ENCODE data around the gene RPSA.
"Not testable (repeated sequence)": the region's sequence is repeated elsewhere in the genome, so short reads cannot be mapped to it uniquely, and the experiment has no call there.

Gene RPSA

GRCh38 chr3:39448506-39449233, 42.1 kb downstream of the RPSA start:
- no peak overlapping the region for H2BK120ac ChIP-seq (ENCODE audit: low read depth, low read length)
- H4K8ac ChIP-seq (ENCODE audit: low read depth, low read length): no peak overlapping the region
- no peak overlapping the region for H3K18ac ChIP-seq (ENCODE audit: low read length)
- no peak overlapping the region for H3K27ac ChIP-seq (replicated peaks; ENCODE audit: low read length)
- no CpG with 5 or more reads among the region's 10 CpGs for WGBS, 2 donors (ENCODE audit: extremely low coverage in 2 of 2, insufficient read length in 2 of 2, insufficient replicate concordance in 1 of 2)
- H4K91ac ChIP-seq (ENCODE audit: low read depth, low read length, poor library complexity): no peak overlapping the region
- H2BK5ac ChIP-seq (ENCODE audit: low read length): no peak overlapping the region
- no peak for DNase-seq (ENCODE audit: low spot score)
- H3K9me3 ChIP-seq (replicated peaks in 1 of 2; ENCODE audit: control insufficient read depth in 2 of 2, insufficient read depth in 1 of 2, low read depth in 1 of 2, low read length in 2 of 2): no peaks in the 10 kb centered on the region
- no peaks in the 10 kb centered on the region for H3K36me3 ChIP-seq (replicated peaks in 1 of 2; ENCODE audit: control insufficient read depth in 2 of 2, insufficient read depth in 2 of 2, low read length in 2 of 2)
- no peak overlapping the region for H3K9ac ChIP-seq (ENCODE audit: low read depth, low read length, poor library complexity)
- no peak overlapping the region for H2AK5ac ChIP-seq (ENCODE audit: low read depth, low read length)
- H3K4me2 ChIP-seq (ENCODE audit: insufficient read depth, low read length, poor library complexity, severe bottlenecking): no peak overlapping the region
- H3K4ac ChIP-seq (ENCODE audit: low read length): no peak overlapping the region
- H2AFZ ChIP-seq (ENCODE audit: low read length): no peak overlapping the region
- H3K4me3 ChIP-seq (ENCODE audit: low read length in 2 of 2): no peak overlapping the region
- no peak overlapping the region for H2BK12ac ChIP-seq (ENCODE audit: low read length)
- no peak overlapping the region for H3K23ac ChIP-seq (ENCODE audit: low read depth, low read length, poor library complexity)
- no peak overlapping the region for H2BK15ac ChIP-seq (ENCODE audit: low read length)
- no peak overlapping the region for H3K14ac ChIP-seq (ENCODE audit: low read length)
- H3K4me1 ChIP-seq (ENCODE audit: control insufficient read depth in 2 of 2, insufficient read depth in 1 of 2, low read depth in 1 of 2, low read length in 2 of 2): no peaks in the 10 kb centered on the region
- H3K27me3 ChIP-seq (ENCODE audit: control insufficient read depth in 3 of 3, insufficient read depth in 3 of 3, low read depth in 1 of 3, low read length in 3 of 3): no peaks in the 10 kb centered on the region
- no peaks in the 10 kb centered on the region for H3K79me1 ChIP-seq (ENCODE audit: low read depth, low read length)

GRCh38 chr3:39449796-39450195, 43.3 kb downstream of the RPSA start:
- H2BK12ac ChIP-seq (ENCODE audit: low read length): no peak overlapping the region
- no peaks in the 10 kb centered on the region for H3K36me3 ChIP-seq (replicated peaks in 1 of 2; ENCODE audit: control insufficient read depth in 2 of 2, insufficient read depth in 2 of 2, low read length in 2 of 2)
- no peak for DNase-seq (ENCODE audit: low spot score)
- no peak overlapping the region for H3K4me3 ChIP-seq (ENCODE audit: low read length in 2 of 2)
- H2AK5ac ChIP-seq (ENCODE audit: low read depth, low read length): no peak overlapping the region
- no peak overlapping the region for H3K9ac ChIP-seq (ENCODE audit: low read depth, low read length, poor library complexity)
- H3K18ac ChIP-seq (ENCODE audit: low read length): no peak overlapping the region
- H2AFZ ChIP-seq (ENCODE audit: low read length): no peak overlapping the region
- no peak overlapping the region for H3K4me2 ChIP-seq (ENCODE audit: insufficient read depth, low read length, poor library complexity, severe bottlenecking)
- H2BK120ac ChIP-seq (ENCODE audit: low read depth, low read length): no peak overlapping the region
- no peak overlapping the region for H2BK15ac ChIP-seq (ENCODE audit: low read length)
- H4K91ac ChIP-seq (ENCODE audit: low read depth, low read length, poor library complexity): no peak overlapping the region
- no peak overlapping the region for H2BK5ac ChIP-seq (ENCODE audit: low read length)
- no peak overlapping the region for H3K27ac ChIP-seq (replicated peaks; ENCODE audit: low read length)
- no peaks in the 10 kb centered on the region for H3K79me1 ChIP-seq (ENCODE audit: low read depth, low read length)
- no CpG with 5 or more reads among the region's 3 CpGs for WGBS, 2 donors (ENCODE audit: extremely low coverage in 2 of 2, insufficient read length in 2 of 2, insufficient replicate concordance in 1 of 2)
- no peaks in the 10 kb centered on the region for H3K9me3 ChIP-seq (replicated peaks in 1 of 2; ENCODE audit: control insufficient read depth in 2 of 2, insufficient read depth in 1 of 2, low read depth in 1 of 2, low read length in 2 of 2)
- H3K4ac ChIP-seq (ENCODE audit: low read length): no peak overlapping the region
- H3K14ac ChIP-seq (ENCODE audit: low read length): no peak overlapping the region
- no peak overlapping the region for H3K23ac ChIP-seq (ENCODE audit: low read depth, low read length, poor library complexity)
- H4K8ac ChIP-seq (ENCODE audit: low read depth, low read length): no peak overlapping the region
- no peaks in the 10 kb centered on the region for H3K4me1 ChIP-seq (ENCODE audit: control insufficient read depth in 2 of 2, insufficient read depth in 1 of 2, low read depth in 1 of 2, low read length in 2 of 2)
- no peaks in the 10 kb centered on the region for H3K27me3 ChIP-seq (ENCODE audit: control insufficient read depth in 3 of 3, insufficient read depth in 3 of 3, low read depth in 1 of 3, low read length in 3 of 3)

GRCh38 chr3:39453134-39453533, 46.6 kb downstream of the RPSA start:
- no peak overlapping the region for H3K4me2 ChIP-seq (ENCODE audit: insufficient read depth, low read length, poor library complexity, severe bottlenecking)
- no peaks in the 10 kb centered on the region for H3K36me3 ChIP-seq (replicated peaks in 1 of 2; ENCODE audit: control insufficient read depth in 2 of 2, insufficient read depth in 2 of 2, low read length in 2 of 2)
- H2AK5ac ChIP-seq (ENCODE audit: low read depth, low read length): no peak overlapping the region
- H2BK15ac ChIP-seq (ENCODE audit: low read length): no peak overlapping the region
- H3K27me3 ChIP-seq (ENCODE audit: control insufficient read depth in 3 of 3, insufficient read depth in 3 of 3, low read depth in 1 of 3, low read length in 3 of 3): no peaks in the 10 kb centered on the region
- H3K14ac ChIP-seq (ENCODE audit: low read length): no peak overlapping the region
- H3K4me1 ChIP-seq (ENCODE audit: control insufficient read depth in 2 of 2, insufficient read depth in 1 of 2, low read depth in 1 of 2, low read length in 2 of 2): no peaks in the 10 kb centered on the region
- H2BK5ac ChIP-seq (ENCODE audit: low read length): no peak overlapping the region
- no CpG with 5 or more reads among the region's 1 CpG for WGBS, 2 donors (ENCODE audit: extremely low coverage in 2 of 2, insufficient read length in 2 of 2, insufficient replicate concordance in 1 of 2)
- no peak overlapping the region for H2BK12ac ChIP-seq (ENCODE audit: low read length)
- no peak overlapping the region for H3K27ac ChIP-seq (replicated peaks; ENCODE audit: low read length)
- H3K4ac ChIP-seq (ENCODE audit: low read length): no peak overlapping the region
- H2BK120ac ChIP-seq (ENCODE audit: low read depth, low read length): no peak overlapping the region
- H4K91ac ChIP-seq (ENCODE audit: low read depth, low read length, poor library complexity): no peak overlapping the region
- H3K9ac ChIP-seq (ENCODE audit: low read depth, low read length, poor library complexity): no peak overlapping the region
- no peaks in the 10 kb centered on the region for H3K79me1 ChIP-seq (ENCODE audit: low read depth, low read length)
- no peak overlapping the region for H2AFZ ChIP-seq (ENCODE audit: low read length)
- H3K23ac ChIP-seq (ENCODE audit: low read depth, low read length, poor library complexity): no peak overlapping the region
- H3K9me3 ChIP-seq (replicated peaks in 1 of 2; ENCODE audit: control insufficient read depth in 2 of 2, insufficient read depth in 1 of 2, low read depth in 1 of 2, low read length in 2 of 2): no peaks in the 10 kb centered on the region
- no peak overlapping the region for H3K18ac ChIP-seq (ENCODE audit: low read length)
- H4K8ac ChIP-seq (ENCODE audit: low read depth, low read length): no peak overlapping the region
- no peak overlapping the region for H3K4me3 ChIP-seq (ENCODE audit: low read length in 2 of 2)
- DNase-seq (ENCODE audit: low spot score): no peak

- not testable (repeated sequence) for H3K18ac ChIP-seq (ENCODE audit: low read length); H3K4ac ChIP-seq (ENCODE audit: low read length); H3K36me3 ChIP-seq (replicated peaks in 1 of 2; ENCODE audit: control insufficient read depth in 2 of 2, insufficient read depth in 2 of 2, low read length in 2 of 2); H2BK5ac ChIP-seq (ENCODE audit: low read length); H3K27me3 ChIP-seq (ENCODE audit: control insufficient read depth in 3 of 3, insufficient read depth in 3 of 3, low read depth in 1 of 3, low read length in 3 of 3); H3K79me1 ChIP-seq (ENCODE audit: low read depth, low read length); H3K9ac ChIP-seq (ENCODE audit: low read depth, low read length, poor library complexity); H2AFZ ChIP-seq (ENCODE audit: low read length); H3K14ac ChIP-seq (ENCODE audit: low read length); DNase-seq (ENCODE audit: low spot score); H3K4me3 ChIP-seq (ENCODE audit: low read length in 2 of 2); H3K23ac ChIP-seq (ENCODE audit: low read depth, low read length, poor library complexity); H2AK5ac ChIP-seq (ENCODE audit: low read depth, low read length); H4K91ac ChIP-seq (ENCODE audit: low read depth, low read length, poor library complexity); H4K8ac ChIP-seq (ENCODE audit: low read depth, low read length); H3K4me1 ChIP-seq (ENCODE audit: control insufficient read depth in 2 of 2, insufficient read depth in 1 of 2, low read depth in 1 of 2, low read length in 2 of 2); H3K27ac ChIP-seq (replicated peaks; ENCODE audit: low read length); H3K4me2 ChIP-seq (ENCODE audit: insufficient read depth, low read length, poor library complexity, severe bottlenecking); H3K9me3 ChIP-seq (replicated peaks in 1 of 2; ENCODE audit: control insufficient read depth in 2 of 2, insufficient read depth in 1 of 2, low read depth in 1 of 2, low read length in 2 of 2); H2BK120ac ChIP-seq (ENCODE audit: low read depth, low read length); H2BK12ac ChIP-seq (ENCODE audit: low read length); H2BK15ac ChIP-seq (ENCODE audit: low read length)
- WGBS, 2 donors (ENCODE audit: extremely low coverage in 2 of 2, insufficient read length in 2 of 2, insufficient replicate concordance in 1 of 2): no CpG with 5 or more reads among the region's 7 CpGs
These were observed 47.4 kb downstream of the RPSA start for GRCh38 chr3:39453872-39454271.

All from neuronal stem cell (in vitro differentiated cells).